Measurements from ENCODE around the gene SORCS3.

GRCh38 chr10:104811166-104811565 lies 170.1 kb downstream of the SORCS3 start:
- TF ChIP-seq CTCF (IDR thresholded peaks at IDR 0.05) (no peak), POLR2A (IDR thresholded peaks at IDR 0.05) (no peak), POLR2AphosphoS5 (IDR thresholded peaks at IDR 0.05; ENCODE audit: insufficient read depth in 1 of 2, low read depth in 1 of 2) (no peak)
